NCI-H1694 treated with DMSO at 0.1 percent for 48 hours (cell line): ENCODE data around the gene MON1B.
A peak's percentile ranks its signal among the peaks of the same experiment; 100 is the strongest.
"Not testable (repeated sequence)": the region's sequence is repeated elsewhere in the genome, so short reads cannot be mapped to it uniquely, and the experiment has no call there.

Experiments
- DNase-seq: peaks from one replicate; lab custom pipeline; 2025; lab: John Stamatoyannopoulos, UW

The MON1B gene

DNA sequence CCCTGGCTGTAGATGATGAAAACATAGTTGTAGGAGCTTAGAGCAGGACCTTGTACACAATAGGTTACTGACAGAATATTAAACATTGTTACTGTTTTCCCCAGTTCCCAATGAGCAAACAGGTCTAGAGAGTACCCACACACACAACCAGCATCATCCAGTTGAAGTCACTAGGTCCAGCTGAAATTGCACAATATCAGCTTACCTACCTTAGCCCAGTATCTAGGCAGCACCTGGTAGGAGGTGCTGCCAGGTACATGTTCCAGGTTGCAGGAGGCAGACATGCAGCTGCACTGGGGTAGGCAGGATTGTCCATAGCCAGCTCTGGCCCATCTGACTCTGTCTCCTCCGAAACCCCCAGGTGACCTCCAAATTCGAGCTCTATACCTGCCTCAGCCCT, 6.8 kb downstream of the MON1B start:
- DNase-seq: no peak

DNA sequence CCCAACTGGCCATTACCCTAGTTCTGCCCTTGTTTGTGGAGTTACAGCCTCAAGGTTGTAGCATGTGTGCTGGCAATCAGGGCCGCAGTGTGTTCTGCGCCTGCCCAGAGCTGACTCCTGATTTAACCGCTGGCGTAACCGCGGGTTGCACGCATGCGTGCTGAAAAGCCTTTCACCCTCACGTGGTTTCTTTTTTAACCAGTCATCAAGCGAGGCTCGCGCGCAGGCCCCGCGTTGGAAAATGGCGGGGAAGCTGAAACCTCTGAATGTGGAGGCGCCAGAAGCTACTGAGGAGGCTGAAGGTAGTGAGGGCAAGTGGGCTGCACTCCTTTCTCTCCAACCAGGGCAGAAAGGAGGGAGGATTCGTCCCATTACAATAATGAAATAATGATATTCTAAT, 8.2 kb downstream of the MON1B start, which contains the start of gene SYCE1L:
SYCE1L (plus strand) TSS at position 198 of the 400 bp plus-strand sequence; CDS start at position 242, 44 bp downstream.
- no peak for DNase-seq

DNA sequence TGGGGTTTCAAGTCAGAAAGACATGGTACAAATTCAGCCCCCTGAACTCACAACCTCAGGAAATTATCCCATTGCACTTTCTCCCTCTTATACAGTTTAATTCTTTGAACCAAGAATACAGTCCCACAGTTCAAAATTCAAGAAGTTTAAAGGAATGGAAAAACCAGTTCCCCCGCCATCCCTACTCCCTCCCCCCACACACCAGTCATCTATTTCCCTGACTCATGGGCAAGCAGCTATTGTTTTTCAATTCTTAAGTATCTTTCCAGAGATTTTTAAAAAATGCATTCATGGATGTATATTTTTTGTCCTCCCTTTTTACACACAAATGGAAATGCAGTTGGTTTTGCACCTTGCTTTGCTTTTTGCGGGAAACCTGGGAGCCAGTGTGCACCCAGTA, 15.5 kb downstream of the MON1B start:
- DNase-seq: no peak

DNA sequence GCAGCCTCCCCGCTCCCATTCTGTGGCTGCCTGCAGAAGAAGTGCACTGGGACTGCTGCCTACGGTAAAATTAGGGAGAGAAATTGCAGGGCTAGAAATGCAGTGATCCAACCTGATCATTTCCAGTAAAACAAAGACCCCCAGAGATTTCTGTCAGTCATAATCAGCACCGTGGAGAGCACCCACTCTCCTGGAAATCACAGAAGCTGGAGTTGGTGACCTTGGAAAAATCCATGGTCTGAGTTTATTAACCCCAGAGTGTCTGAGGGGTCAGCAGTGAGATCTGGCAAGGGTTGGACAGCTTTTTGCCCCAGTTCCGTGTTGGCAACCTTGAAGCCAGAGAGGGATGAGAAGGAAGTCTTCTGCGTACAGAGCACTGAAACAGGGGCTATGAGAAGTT, 16.0 kb downstream of the MON1B start:
- no peak for DNase-seq

GRCh38 chr16:77208382-77208781, 17.4 kb downstream of the MON1B start:
- no peak for DNase-seq

DNA sequence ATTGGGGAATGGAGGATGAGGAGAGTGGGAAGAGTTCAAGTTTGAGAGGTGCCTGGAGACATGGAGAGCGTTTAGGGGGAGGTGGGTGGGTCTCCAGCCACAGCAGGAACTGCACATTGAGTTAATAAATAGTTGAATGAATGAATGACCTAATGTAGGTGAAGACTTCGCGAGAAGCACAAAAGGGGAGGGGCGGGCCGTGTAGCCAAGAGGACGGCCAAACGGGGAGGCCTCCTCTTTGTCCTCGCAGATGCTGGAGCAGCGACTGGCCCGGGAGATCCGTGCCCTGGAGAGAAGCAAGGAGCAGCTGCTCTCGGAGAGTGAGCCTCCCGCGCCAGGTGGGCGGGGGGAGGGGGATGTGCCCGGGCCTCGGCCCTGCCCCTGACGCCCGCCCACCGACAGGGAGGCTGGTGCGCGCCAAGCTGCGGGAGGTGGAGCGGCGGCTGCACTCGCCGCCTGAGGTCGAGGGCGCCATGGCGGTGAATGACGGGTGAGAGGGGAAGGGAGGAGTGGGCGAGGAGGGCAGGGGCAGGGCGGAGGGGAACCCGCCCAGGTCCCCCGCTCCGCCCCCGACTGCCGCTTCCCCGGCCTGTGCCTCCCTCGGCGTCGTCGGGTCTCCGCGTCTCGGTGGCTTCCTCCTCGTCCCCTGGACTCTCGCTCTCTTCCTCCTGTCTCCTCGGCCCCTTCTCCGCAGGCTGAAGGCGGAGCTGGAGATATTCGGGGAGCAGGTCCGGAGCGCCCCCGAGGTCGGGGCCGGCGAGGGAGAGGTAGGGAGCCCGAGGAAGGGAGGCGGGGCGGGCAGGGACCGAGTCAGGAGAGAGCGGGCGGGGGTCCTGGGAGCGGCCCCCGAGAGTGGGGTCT, 21.1 kb downstream of the MON1B start:
- DNase-seq: peak; percentile 43

DNA sequence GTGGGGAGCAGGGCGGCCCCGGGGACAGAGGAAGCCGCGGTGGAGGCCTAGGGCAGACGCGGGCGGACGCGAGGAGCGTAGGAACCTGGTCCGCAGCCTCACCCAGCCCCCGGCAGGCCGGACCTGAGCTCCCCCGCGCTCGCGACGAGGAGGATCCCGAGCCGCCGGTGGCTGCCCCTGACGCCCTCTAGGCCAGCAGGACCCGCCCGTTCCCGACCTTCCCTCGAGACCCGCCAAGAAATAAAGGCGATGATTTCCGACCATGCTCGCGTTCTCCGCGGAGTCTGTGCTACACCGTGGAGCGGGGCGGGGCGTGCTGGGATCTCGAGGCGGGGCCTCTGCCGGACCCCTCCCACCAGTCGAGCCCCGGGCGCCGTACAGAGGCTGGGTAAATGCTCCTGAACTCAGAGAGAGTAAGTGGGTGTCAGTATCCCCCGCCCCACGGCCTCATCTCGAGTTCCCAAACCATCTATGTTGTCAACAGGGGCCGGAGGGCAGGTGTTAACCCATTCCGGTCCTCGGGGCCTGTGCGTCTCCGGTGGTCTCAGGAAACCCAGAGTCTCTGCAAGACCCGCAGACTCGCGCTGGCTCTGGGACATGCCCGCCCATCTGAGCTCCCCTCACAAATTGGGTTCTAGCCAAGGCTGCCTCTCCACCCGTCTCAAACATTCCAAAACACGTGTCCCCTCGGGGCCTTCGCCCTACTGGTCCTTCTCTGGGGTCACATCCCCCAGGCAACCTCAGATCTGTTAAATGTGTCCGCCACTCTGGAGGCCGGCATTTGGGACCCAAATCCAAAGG, 22.0 kb downstream of the MON1B start:
- DNase-seq: peak; percentile 4

DNA sequence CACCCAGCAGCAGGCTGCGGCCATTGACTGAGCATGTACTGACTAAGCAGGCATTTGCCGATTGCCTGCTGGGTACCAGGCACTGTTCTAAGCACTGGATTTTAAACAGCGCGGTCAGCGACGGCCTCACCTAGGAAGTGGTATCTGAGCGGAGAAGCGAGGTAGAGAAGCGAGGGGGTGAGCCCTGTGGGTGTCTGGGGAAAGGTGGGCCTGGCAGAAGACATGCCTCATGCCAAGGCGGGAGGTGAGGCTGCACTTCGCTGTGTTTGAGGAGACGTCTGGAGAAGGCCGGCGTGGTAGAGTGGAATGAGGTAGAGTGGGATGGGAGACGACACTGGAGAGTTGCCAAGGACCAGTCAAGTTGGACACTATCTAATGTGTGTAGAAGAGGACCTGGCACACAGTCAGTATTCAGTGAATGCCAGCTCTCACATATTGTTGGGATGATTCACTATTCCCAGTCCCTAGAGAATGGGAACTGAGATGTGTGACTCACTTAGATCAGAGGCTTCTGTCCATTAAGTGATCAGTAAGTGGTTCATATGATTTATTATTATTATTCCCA, 22.6 kb downstream of the MON1B start:
- DNase-seq: no peak

DNA sequence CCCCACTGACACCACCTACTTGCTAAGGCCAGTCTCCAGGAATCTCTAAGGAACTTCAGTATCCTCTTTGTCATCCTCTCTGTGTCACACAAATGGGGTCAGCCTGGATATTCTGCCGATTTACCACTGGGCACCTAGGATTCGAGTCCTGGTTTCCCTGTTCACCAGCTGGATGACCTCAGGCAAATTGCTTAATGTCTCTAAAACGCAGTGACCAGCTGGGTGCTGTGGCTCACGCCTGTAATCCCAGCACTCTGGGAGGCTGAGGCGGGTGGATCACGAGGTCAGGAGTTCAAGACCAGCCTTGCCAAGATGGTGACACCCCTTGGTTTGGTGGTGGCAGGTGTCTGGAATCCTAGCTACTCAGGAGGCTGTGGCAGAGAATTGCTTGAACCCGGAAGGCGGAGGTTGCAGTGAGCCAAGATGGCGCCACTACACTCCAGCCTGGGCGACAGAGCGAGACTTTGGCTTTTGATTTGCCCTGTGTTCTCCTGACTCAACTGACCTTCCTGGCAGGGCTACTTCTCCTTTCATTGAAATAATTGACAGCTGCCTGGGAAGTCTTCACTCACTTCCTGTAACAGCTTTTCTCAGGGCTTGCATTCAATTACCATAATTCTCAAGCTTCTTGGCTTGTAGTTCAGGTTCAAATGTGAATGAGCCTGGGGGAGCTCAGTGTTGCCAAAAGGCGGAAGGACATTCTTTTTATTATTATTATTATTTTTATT, 23.6 kb downstream of the MON1B start:
- no peak for DNase-seq

GRCh38 chr16:77219437-77219836, 28.4 kb downstream of the MON1B start:
- no peak for DNase-seq

- DNase-seq: no peak
Observed at GRCh38 chr16:77220427-77220826, 29.4 kb downstream of the MON1B start.

- no peak for DNase-seq
Observed at GRCh38 chr16:77221482-77221881, 30.5 kb downstream of the MON1B start.

DNA sequence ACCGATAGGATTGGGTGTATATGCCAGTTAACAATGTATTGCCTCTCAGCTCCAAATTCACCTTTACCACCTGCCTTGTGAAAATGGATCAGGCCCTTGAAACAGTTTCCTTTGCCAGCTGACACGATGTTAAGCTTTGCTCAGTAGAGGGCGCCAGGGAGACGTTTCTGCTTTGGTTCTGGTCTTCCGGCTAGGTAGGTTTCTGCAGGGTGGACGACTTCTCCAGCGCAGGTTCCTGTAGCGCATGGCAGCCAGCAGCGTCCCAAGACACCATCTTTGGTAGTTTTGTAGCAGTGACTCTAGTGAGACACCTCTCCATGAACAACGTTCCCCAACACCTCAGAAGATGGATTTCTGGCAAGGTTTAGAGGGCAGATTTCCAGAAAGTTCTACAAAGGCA, 32.2 kb downstream of the MON1B start:
- DNase-seq: no peak

GRCh38 chr16:77225182-77225581, 34.2 kb downstream of the MON1B start:
- DNase-seq: no peak

DNA sequence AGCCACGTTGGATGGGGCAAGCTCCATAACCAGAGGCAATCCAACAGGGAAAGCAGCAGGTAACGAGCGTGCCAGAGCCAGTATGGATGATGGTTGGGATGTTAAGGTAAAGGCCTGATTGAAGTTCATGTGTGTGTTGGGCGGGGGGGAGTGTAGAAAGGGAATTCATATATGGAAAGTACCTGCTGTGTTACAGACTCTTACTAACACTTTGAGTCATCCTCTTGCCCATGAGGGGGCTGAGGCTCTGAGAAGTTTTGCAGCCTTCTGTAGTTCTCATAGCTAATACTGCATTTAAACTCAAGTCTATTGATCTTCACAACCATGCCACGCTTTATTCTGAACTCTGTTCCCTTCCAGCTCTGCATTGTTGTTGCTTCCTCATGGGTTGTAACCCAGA, 36.8 kb downstream of the MON1B start:
- no peak for DNase-seq

- no peak for DNase-seq
Observed at GRCh38 chr16:77231047-77231446, 40.1 kb downstream of the MON1B start.

DNA sequence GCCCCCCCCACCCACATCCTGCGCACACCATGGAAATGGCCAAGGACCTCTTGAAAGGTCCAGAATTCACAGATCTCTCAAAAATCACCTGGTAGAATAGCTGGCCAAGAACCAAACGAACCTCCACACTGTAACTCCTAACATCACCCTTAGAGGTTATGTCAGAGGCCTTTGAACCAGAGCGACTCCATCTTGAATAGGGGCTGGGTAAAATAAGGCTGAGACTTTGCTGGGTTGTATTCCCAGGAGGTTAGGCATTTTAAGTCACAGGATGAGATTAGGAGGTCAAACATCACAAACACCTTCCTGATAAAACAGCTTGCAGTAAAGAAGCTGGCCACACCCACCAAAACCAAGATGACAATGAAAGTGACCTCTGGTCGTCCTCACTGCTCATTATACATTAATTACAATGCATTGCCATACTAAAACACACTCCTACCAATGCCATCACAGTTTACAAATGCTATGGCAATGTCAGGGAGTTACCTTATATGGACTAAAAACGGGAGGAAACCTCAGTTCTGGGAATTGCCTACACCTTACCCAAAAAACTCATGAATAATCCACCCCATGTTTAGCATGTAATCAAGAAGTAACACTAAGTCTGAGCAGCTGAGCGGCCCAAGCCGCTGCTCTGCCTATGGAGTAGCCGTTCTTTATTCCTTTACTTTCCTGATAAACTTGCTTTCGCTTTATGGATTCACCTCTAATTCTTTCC, 43.0 kb downstream of the MON1B start:
- DNase-seq: no peak

DNA sequence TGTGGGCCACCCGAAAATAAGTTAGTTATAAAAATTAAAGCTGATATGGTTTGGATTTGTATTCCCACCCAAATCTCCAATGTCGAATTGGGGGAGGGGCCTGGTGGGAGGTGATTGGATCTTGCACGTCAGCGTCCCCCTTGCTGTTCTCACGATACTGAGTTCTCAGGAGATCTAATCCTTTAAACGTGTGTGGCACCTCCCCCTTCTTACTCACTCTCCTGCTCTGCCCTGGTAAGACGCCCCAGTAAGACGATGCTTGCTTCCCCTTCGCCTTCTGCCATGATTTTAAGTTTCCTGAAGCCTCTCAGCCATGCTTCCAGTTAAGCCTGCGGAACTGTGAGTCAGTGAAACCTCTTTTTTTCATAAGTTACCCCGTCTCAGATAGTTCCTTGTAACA, 43.6 kb downstream of the MON1B start:
- DNase-seq: no peak

GRCh38 chr16:77236063-77236511, 45.1 kb downstream of the MON1B start:
- DNase-seq: peak; percentile 49

DNA sequence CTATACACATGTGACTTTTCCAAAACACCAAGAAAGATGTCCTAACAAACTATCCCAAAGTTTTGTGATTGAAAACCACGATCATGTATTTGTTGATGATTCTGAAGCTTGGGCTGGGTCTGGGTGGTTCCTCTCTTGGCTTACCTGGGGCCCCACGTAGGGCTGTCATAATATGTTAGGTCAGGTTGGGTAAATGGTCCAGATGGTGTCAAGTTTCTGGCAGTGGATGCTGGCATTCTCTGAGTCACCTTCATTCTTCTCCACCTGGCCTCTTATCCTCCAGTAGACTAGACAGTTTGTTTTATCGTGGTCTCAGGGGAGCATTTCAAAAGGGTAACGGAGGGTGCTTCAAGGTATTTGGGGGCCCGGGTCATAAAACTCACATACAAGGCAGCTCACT, 47.6 kb downstream of the MON1B start:
- DNase-seq: no peak

DNA sequence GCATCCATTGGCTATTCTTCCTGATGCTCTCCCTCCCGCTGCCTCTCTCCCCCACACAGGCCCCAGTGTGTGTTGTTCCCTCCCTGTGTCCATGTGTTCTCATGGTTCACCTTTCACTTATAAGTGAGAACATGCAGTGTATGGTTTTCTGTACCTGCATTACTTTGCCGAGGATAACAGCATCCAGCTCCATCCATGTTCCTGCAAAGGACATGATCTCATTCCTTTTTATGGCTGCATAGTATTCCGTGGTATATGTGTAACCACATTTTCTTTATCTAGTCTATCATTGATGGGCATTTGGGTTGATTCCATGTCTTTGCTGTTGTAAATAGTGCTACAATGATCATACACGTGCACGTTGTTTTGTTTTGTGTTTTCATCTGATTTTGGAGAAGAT, 51.5 kb downstream of the MON1B start:
- DNase-seq: not testable (repeated sequence)
